Measurements from ENCODE around the gene KIAA0753.

KIAA0753 gene

DNA sequence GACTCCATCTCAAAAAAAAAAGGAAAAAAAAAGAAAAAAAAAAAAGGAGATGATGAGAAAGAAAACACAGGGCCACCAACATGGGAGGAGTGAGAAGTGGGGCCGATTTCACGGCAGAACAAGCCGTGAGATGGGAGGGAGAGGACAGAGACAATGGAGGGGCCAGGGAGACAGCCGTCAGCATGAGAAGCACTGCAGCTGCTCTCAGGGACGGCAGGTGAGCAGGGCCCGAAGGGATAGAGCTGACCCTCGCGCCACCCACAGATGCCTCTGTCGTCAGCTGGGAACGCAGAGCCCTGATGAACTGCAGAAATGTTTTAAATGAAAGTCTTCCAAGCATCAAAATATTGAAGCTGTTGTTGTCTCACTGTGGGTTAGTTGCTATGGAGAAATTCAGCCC, 104.5 kb downstream of the KIAA0753 start:
- Histone ChIP-seq H3K23ac (ENCODE audit: low read length) (no peak overlapping the region), H4K12ac (ENCODE audit: low read depth, low read length) (no peak overlapping the region), H3K9me3 (ENCODE audit: insufficient read depth, low read depth, low read length) (peaks cover 5% of the 10 kb centered on the region), H3K4me2 (ENCODE audit: low read length) (no peak overlapping the region), H3K79me2 (ENCODE audit: control insufficient read depth, insufficient read depth, low read length, poor library complexity) (no peaks in the 10 kb centered on the region), H2BK5ac (ENCODE audit: low read depth, low read length, poor library complexity) (no peak overlapping the region), H2BK12ac (ENCODE audit: low read length) (no peak overlapping the region), H3K9ac (ENCODE audit: low read length) (no peak overlapping the region), H4K8ac (ENCODE audit: low read depth, low read length) (no peak overlapping the region), H3K18ac (ENCODE audit: low read length) (no peak overlapping the region), H2AFZ (ENCODE audit: insufficient read depth, low read length, poor library complexity) (no peak overlapping the region), H3K27me3 (ENCODE audit: insufficient read depth, low read length) (no peaks in the 10 kb centered on the region), H3K4ac (ENCODE audit: low read depth, low read length) (no peak overlapping the region), H3K79me1 (ENCODE audit: low read length) (no peaks in the 10 kb centered on the region), H3K14ac (ENCODE audit: low read length) (no peak overlapping the region), H3K4me1 (ENCODE audit: control insufficient read depth in 1 of 2, insufficient read depth in 2 of 2, low read length in 2 of 2) (no peaks in the 10 kb centered on the region), H2BK120ac (ENCODE audit: insufficient read depth, low read length, poor library complexity) (no peak overlapping the region), H4K91ac (ENCODE audit: low read depth, low read length) (no peak overlapping the region), H3K27ac (ENCODE audit: low read depth, low read length) (no peak overlapping the region), H3K4me3 (ENCODE audit: low read depth, low read length) (no peak overlapping the region), H3K36me3 (ENCODE audit: control insufficient read depth in 1 of 2, insufficient read depth in 2 of 2, low read length in 2 of 2) (no peaks in the 10 kb centered on the region), H2AK5ac (ENCODE audit: low read length) (no peak overlapping the region)
- no peak for DNase-seq
- WGBS (ENCODE audit: extremely low coverage, insufficient coverage, insufficient read length), result no CpG with 5 or more reads among the region's 10 CpGs

DNA sequence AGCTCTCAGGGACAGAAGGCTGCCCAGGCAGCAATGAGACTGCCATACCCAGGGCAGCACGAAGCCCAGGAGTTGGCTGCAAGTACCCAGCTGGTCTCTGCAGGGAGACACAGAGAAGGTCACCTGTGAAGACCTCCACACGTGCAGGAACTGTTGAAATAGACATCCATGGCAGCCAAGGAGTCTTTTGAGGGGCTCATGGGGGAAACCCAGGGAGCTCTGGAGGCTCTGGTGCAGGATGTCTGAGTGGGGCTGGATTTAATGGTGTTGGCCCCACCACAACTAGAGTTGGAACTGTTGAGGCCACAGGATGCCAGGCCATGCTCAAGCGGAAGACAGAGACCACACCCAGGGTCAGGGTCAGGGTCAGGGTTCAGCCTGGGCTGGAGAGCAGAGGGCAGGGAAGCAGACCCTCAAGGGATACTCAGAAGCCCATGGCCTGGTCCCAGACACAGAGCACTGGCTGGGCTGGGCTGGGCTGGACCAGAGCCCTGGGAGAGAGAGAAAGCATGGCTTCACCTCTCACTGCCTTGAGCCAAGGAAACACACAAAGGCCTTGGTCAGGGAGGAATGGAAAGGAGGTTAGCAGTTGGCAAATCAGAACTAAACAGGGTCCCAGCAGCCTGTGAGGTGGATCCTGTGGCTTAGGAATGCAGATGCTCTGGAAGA, 105.5 kb downstream of the KIAA0753 start:
- H4K12ac ChIP-seq (ENCODE audit: low read depth, low read length), result no peak overlapping the region
- no peak overlapping the region for H4K91ac ChIP-seq (ENCODE audit: low read depth, low read length)
- no peak for DNase-seq
- no peaks in the 10 kb centered on the region for H3K4me1 ChIP-seq (ENCODE audit: control insufficient read depth in 1 of 2, insufficient read depth in 2 of 2, low read length in 2 of 2)
- no peak overlapping the region for H3K4me2 ChIP-seq (ENCODE audit: low read length)
- no peaks in the 10 kb centered on the region for H3K79me2 ChIP-seq (ENCODE audit: control insufficient read depth, insufficient read depth, low read length, poor library complexity)
- H2BK12ac ChIP-seq (ENCODE audit: low read length), result no peak overlapping the region
- no peak overlapping the region for H3K14ac ChIP-seq (ENCODE audit: low read length)
- no peak overlapping the region for H2BK5ac ChIP-seq (ENCODE audit: low read depth, low read length, poor library complexity)
- WGBS (ENCODE audit: extremely low coverage, insufficient coverage, insufficient read length), result no CpG with 5 or more reads among the region's 3 CpGs
- no peaks in the 10 kb centered on the region for H3K79me1 ChIP-seq (ENCODE audit: low read length)
- H4K8ac ChIP-seq (ENCODE audit: low read depth, low read length), result no peak overlapping the region
- H3K9ac ChIP-seq (ENCODE audit: low read length), result no peak overlapping the region
- no peak overlapping the region for H2AFZ ChIP-seq (ENCODE audit: insufficient read depth, low read length, poor library complexity)
- no peak overlapping the region for H3K4ac ChIP-seq (ENCODE audit: low read depth, low read length)
- H3K18ac ChIP-seq (ENCODE audit: low read length), result no peak overlapping the region
- peaks cover 5% of the 10 kb centered on the region for H3K9me3 ChIP-seq (ENCODE audit: insufficient read depth, low read depth, low read length)
- H2BK120ac ChIP-seq (ENCODE audit: insufficient read depth, low read length, poor library complexity), result no peak overlapping the region
- H3K4me3 ChIP-seq (ENCODE audit: low read depth, low read length), result no peak overlapping the region
- no peaks in the 10 kb centered on the region for H3K36me3 ChIP-seq (ENCODE audit: control insufficient read depth in 1 of 2, insufficient read depth in 2 of 2, low read length in 2 of 2)
- no peak overlapping the region for H3K27ac ChIP-seq (ENCODE audit: low read depth, low read length)
- no peak overlapping the region for H3K23ac ChIP-seq (ENCODE audit: low read length)
- H3K27me3 ChIP-seq (ENCODE audit: insufficient read depth, low read length), result no peaks in the 10 kb centered on the region
- H2AK5ac ChIP-seq (ENCODE audit: low read length), result no peak overlapping the region

DNA sequence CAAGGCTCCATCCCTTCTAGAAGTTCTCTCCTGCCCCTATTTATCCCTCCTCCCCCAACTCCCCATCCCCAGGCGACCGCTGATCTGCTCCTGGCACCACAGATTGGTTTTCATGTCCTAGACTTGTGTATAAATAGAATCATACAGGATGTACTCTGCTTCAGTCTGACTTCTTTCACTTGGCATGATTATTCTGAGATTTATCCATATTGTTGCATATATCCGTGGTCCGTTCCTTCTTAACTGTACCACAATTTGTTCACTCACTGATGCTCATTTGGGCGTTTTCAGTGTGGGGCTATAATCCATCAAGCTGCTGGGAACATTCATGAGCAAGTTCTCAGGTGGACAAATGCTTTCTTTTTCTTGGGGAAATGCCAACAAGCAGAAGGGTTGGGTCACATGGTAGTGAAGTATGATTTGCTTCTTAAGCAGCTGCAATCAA, 108.0 kb downstream of the KIAA0753 start:
- Histone ChIP-seq H3K79me1 (ENCODE audit: low read length) (no peaks in the 10 kb centered on the region), H3K4me1 (ENCODE audit: control insufficient read depth in 1 of 2, insufficient read depth in 2 of 2, low read length in 2 of 2) (no peaks in the 10 kb centered on the region), H4K8ac (ENCODE audit: low read depth, low read length) (no peak overlapping the region), H3K27ac (ENCODE audit: low read depth, low read length) (no peak overlapping the region), H3K14ac (ENCODE audit: low read length) (no peak overlapping the region), H3K79me2 (ENCODE audit: control insufficient read depth, insufficient read depth, low read length, poor library complexity) (no peaks in the 10 kb centered on the region), H2BK120ac (ENCODE audit: insufficient read depth, low read length, poor library complexity) (no peak overlapping the region), H3K4ac (ENCODE audit: low read depth, low read length) (no peak overlapping the region), H2BK12ac (ENCODE audit: low read length) (no peak overlapping the region), H4K91ac (ENCODE audit: low read depth, low read length) (no peak overlapping the region), H2BK5ac (ENCODE audit: low read depth, low read length, poor library complexity) (no peak overlapping the region), H2AK5ac (ENCODE audit: low read length) (no peak overlapping the region), H3K4me3 (ENCODE audit: low read depth, low read length) (no peak overlapping the region), H3K9ac (ENCODE audit: low read length) (no peak overlapping the region), H3K23ac (ENCODE audit: low read length) (no peak overlapping the region), H3K27me3 (ENCODE audit: insufficient read depth, low read length) (no peaks in the 10 kb centered on the region), H3K9me3 (ENCODE audit: insufficient read depth, low read depth, low read length) (no peaks in the 10 kb centered on the region), H4K12ac (ENCODE audit: low read depth, low read length) (no peak overlapping the region), H2AFZ (ENCODE audit: insufficient read depth, low read length, poor library complexity) (no peak overlapping the region), H3K36me3 (ENCODE audit: control insufficient read depth in 1 of 2, insufficient read depth in 2 of 2, low read length in 2 of 2) (no peaks in the 10 kb centered on the region), H3K18ac (ENCODE audit: low read length) (no peak overlapping the region), H3K4me2 (ENCODE audit: low read length) (no peak overlapping the region)
- no CpG with 5 or more reads among the region's 5 CpGs for WGBS (ENCODE audit: extremely low coverage, insufficient coverage, insufficient read length)
- no peak for DNase-seq

DNA sequence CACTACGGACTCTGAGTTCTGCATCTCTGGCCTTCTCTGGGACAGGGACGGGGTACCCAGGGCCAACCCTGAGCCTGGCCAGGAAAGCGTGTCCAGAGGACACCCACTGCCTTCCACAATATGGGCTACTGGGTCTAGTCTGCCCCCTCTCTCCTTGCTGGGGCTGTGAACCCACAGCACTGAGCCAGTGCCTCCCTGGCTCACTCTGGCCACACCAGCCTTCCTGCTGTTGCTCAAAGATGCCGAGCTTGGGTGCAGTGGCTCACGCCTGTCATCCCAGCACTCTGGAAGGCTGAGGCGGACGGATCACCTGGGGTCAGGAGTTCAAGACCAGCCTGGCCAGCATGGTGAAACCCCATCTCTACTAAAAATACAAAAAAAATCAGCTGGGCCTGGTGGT, 108.9 kb downstream of the KIAA0753 start:
- Histone ChIP-seq H2BK12ac (ENCODE audit: low read length) (no peak overlapping the region), H3K9me3 (ENCODE audit: insufficient read depth, low read depth, low read length) (no peaks in the 10 kb centered on the region), H3K23ac (ENCODE audit: low read length) (no peak overlapping the region), H3K9ac (ENCODE audit: low read length) (no peak overlapping the region), H4K91ac (ENCODE audit: low read depth, low read length) (no peak overlapping the region), H4K12ac (ENCODE audit: low read depth, low read length) (no peak overlapping the region), H2AK5ac (ENCODE audit: low read length) (no peak overlapping the region), H4K8ac (ENCODE audit: low read depth, low read length) (no peak overlapping the region), H3K79me1 (ENCODE audit: low read length) (no peaks in the 10 kb centered on the region), H3K4me3 (ENCODE audit: low read depth, low read length) (no peak overlapping the region), H3K27me3 (ENCODE audit: insufficient read depth, low read length) (no peaks in the 10 kb centered on the region), H3K36me3 (ENCODE audit: control insufficient read depth in 1 of 2, insufficient read depth in 2 of 2, low read length in 2 of 2) (no peaks in the 10 kb centered on the region), H3K4me1 (ENCODE audit: control insufficient read depth in 1 of 2, insufficient read depth in 2 of 2, low read length in 2 of 2) (no peaks in the 10 kb centered on the region), H3K4me2 (ENCODE audit: low read length) (no peak overlapping the region), H2BK5ac (ENCODE audit: low read depth, low read length, poor library complexity) (no peak overlapping the region), H2BK120ac (ENCODE audit: insufficient read depth, low read length, poor library complexity) (no peak overlapping the region), H3K14ac (ENCODE audit: low read length) (no peak overlapping the region), H3K27ac (ENCODE audit: low read depth, low read length) (no peak overlapping the region), H2AFZ (ENCODE audit: insufficient read depth, low read length, poor library complexity) (no peak overlapping the region), H3K4ac (ENCODE audit: low read depth, low read length) (no peak overlapping the region), H3K79me2 (ENCODE audit: control insufficient read depth, insufficient read depth, low read length, poor library complexity) (no peaks in the 10 kb centered on the region), H3K18ac (ENCODE audit: low read length) (no peak overlapping the region)
- DNase-seq, result no peak
- WGBS (ENCODE audit: extremely low coverage, insufficient coverage, insufficient read length), result no CpG with 5 or more reads among the region's 7 CpGs
